Inflammatory macrophage (primary cell): ENCODE data around the gene CAVIN4.

Experiments used
- DNase-seq, 2 donors: peaks; one replicate each; pipeline ENCODE4 v3.0.0-alpha.2; 2020 to 2022
- total RNA-seq, 18 experiments: gene quantifications; one replicate each; lab custom pipeline; 2026; ENCODE audit warnings: mixed read lengths in 6 of 18, inconsistent platforms in 2 of 18; lab: John Stamatoyannopoulos, UW

CAVIN4 gene
- total RNA-seq = 0.09 to 2.2 (median 0.52) reads per million in 18 experiments

GRCh38 chr9:100577776-100578448, at the start of gene CAVIN4:
CAVIN4 (plus strand) TSS chr9:100578079; CDS start chr9:100578144, 65 bp downstream.
- DNase-seq = no peak

GRCh38 chr9:100534401-100534800, 43.5 kb upstream of the CAVIN4 start:
- no peak for DNase-seq

DNA sequence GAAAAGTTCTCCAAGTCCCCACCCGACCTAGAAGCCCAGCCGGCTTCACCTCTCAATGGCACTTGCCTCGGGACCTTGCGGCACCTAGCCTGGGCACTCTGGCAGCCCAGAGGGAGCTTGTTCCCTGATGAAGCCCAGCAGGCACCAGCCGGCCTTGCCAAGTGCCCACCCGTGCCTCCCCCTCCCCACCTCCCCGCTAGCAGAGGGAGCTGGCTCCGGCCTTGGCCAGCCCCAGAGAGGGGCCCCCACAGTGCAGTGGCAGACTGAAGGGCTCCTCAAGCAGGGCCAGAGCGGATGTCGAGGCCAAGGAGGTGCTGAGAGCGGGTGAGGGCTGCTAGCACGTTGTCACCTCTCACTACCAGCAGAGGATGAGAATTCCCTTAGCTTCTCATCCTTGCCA, 37.6 kb upstream of the CAVIN4 start:
- DNase-seq = no peak

DNA sequence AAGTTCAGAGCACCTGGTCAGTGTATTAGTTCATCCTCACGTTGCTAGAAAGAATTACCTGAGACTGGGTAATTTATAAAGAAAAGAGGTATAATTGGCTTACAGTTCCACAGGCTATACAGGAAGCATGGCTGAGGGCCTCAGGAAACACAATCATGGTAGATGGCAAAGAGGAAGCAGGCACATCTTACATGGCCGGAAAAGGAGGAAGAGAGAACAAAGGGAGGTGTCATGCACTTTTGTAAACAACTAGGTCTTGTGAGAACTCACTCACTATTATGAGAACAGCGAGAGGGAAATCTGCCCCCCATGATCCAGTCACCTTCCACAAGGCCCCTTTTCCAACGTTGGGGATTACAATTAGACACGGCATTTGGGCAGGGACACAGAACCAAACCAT, 28.8 kb upstream of the CAVIN4 start:
- DNase-seq = no peak

DNA sequence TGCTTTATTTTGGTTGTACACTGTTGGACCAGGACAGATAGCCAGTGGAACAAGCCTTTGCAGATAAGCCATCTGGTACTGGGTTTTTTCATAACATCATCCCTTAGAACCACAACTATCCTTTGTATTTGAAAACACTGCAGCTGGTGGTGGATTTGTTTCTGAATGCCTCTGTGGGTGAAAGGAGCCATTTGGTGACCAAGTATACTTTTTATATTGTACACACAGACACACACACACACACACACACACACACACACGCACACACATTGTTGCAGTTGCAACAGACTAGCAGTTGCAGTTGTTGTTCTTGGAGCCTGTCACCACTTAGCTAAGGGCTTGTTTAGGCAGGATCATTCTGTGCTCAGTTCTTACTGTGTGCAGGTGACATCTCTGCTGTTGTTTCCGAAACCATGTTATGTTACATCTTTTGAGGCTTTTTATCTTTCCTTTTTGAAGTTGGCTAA, 22.9 kb upstream of the CAVIN4 start:
- no peak for DNase-seq

DNA sequence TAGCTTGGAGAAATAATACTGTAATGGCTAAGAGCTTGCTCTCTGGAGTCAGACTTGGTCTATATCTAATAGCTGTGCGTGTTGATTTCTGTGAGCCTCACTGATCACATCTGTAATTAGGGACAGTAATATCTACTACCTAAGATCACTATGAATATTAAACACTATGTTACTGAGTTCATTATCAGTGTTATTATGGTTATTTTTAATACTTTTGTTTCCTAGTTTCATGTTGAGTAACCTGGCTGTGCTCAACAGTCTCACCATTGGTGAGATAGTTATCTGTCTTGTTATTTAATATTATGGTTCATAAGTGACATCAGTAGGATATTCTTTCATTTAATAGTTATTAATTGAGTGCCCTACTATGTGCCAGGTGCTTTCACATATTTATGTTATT, 22.4 kb upstream of the CAVIN4 start:
- DNase-seq = no peak

DNA sequence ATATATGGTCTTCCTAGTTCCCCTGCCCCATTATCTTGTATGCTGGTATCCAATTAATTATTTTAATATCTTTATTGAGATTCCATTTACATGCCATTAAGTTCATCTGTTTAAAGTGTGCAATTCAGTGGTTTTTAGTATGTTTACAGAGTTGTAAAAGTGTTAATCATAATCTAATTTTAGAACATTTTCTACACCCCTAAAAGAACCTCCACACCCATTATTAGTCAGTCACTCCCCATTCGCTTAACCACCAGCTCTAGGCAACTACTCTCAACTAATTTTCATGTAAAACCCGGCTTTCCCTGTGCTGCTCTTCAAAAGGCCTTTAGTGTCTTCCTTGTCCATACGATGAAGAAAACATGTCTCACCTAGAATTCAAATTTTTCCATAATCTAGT, 20.8 kb upstream of the CAVIN4 start:
- DNase-seq = no peak

DNA sequence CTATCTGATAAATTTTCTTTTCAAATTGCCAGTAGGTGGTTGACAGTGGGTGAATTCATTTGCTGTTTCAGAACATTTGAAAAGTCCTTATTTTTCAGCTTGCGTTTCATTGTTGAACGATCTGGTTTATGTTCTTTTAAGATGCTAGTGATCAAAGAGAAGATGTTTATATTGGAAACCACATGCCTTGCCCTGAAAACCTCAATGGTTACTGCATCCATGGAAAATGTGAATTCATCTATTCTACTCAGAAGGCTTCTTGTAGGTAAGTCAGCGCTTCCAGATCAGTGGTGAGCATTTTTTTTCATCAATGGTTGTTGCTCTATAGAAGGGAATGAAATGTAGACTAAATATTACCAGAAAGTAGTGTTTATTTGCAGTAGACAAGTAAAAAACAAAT, 16.6 kb upstream of the CAVIN4 start:
- DNase-seq = no peak

DNA sequence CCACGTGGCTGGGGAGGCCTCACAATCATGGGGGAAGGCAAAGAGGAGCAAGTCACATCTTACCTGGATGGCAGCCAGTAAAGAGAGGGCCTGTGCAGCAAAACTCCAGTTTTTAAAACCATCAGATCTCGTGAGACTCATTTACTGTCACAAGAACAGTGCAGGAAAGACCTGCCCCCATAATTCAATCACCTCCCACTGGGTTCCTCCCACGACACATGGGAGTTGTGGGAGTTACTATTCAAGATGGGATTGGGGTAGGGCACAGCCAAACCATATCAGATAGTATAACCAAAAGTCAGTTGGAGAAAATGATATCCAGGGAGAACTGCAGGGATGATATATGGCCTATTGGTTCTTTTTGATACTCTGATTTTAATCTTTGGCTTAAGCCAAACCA, 10.0 kb upstream of the CAVIN4 start:
- no peak for DNase-seq

DNA sequence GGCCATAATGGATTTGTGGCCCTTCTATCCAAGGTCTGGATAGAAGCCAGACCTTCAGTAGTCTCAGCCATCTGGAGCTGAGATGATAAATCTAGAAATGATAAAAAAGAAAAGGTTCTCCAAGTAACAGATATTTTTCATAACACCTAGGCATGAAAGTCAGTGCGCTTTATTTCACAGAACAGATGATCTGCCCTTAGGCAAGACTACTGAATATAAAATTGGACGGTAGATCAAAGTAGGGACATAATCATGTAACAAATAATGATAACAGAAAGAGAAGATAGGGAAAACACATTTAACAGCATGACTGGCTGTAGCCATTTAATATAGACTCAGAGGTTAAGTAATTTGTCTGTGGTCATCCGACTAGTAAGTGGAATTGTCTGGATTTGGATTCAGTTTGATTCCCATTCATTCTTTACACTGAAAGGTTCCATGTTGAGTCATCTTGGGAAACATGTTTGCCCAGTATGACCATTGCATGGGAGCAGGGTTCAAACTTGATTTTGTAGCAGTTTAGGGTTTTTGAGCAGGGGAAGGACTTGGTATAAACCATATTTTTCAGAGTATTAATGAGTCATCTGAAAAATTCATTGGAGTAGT, 4.1 kb upstream of the CAVIN4 start:
- no peak for DNase-seq

- DNase-seq = no peak
Observed at GRCh38 chr9:100575006-100575405, 2.9 kb upstream of the CAVIN4 start.

DNA sequence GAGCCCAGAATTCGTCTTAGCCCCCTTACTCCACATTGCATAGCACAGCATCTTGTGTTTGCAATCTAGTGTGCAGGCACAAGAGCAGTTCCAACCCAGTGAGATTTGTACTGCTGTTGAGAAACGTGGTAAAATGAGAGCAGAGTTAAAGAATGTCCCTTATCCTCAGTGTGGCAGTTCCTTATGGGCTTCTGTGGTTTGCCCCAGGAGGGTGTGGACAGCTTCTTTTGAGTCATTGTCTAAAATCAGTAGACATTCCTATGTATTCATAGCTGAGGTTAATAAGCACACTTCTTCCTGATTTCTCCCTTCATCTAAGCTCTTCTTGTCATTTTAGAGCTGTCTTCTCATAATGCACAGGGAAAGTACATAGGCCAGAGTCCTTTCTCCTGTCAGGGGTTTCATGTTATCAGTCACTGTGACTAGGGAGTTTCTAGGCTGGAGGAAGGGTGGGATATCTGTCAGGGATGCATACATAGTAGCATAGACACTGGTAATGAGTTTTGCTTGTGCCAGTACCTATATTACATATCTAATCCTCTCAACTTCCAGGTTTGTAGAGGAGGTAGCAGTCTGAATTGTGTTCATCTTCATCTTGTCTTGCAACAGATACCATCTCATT, 2.0 kb upstream of the CAVIN4 start:
- DNase-seq = no peak

- no peak for DNase-seq
Observed at GRCh38 chr9:100578610-100579009, 731 bp downstream of the CAVIN4 start.

DNA sequence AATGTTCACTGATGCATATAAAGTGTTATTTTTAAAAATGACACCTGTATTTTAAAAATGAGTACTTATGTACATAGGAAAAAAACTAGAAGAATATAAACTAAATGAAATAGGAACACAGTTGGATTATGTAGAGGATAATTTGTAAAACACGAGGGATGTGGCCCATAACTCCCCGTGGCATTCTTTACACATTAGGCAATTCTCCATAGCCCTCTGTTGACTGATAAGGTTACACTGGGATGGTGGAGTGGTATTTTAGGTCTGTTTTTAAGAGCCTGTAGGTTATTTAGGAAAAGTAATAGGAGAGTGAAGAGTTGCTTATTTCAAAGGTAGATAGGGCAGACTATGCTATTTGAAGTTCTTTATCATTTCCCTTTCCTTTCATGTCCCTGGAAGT, 1.8 kb downstream of the CAVIN4 start:
- DNase-seq = no peak

GRCh38 chr9:100580257-100580656, 2.4 kb downstream of the CAVIN4 start:
- DNase-seq = no peak

DNA sequence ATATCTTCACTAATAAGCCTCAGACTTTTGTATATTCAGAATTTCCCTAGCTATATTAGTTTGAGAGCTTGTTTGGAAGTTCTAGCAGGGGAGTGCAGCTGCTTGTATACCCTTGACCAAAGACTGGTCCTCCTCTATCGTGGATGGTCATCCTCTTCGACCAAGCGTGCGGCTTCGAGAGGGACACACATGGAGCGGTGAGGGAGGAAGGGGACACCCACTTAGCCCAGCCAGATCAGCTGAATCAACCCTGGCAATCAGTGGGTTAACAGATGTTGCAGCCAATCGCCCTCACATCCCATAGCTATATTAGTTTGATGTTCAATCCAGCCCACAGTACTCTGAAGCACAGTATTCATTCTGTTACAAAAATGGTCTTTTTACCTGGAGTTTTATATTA, 3.2 kb downstream of the CAVIN4 start:
- no peak for DNase-seq

DNA sequence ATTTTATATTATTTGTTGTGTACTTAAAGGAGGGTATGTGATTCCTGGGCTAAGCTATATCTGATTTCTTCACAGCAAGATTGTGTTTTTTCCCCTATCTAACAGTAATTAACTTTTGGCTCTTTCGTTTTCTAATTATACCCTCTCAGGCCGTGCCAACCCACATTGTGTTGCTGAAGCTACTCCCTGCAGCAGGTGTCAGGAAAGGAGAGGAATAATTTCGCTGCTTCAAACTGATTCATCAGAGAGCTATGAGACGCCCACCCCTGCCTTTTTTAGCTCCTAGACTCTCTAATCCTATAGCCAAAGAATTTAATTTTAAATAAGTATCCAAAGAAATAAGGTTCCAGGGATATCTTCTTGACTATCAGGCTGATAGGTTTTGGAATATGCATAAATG, 3.8 kb downstream of the CAVIN4 start:
- no peak for DNase-seq

GRCh38 chr9:100583014-100583802, 5.3 kb downstream of the CAVIN4 start:
- no peak for DNase-seq

- DNase-seq = no peak
Observed at GRCh38 chr9:100584951-100585350, 7.1 kb downstream of the CAVIN4 start.

DNA sequence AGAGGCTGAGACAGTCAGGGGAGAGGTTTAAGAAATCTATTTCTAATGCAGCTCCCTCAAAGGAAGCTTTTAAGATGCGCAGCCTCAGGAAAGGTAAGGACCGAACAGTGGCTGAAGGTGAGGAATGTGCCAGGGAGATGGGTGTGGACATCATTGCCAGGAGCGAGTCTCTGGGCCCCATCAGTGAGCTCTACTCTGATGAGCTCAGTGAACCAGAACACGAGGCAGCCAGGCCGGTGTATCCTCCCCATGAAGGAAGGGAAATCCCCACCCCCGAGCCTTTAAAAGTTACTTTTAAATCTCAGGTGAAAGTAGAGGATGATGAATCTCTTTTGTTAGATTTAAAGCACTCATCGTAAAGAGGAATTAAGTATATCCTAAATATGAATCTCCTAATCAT, 8.2 kb downstream of the CAVIN4 start:
- DNase-seq = no peak

DNA sequence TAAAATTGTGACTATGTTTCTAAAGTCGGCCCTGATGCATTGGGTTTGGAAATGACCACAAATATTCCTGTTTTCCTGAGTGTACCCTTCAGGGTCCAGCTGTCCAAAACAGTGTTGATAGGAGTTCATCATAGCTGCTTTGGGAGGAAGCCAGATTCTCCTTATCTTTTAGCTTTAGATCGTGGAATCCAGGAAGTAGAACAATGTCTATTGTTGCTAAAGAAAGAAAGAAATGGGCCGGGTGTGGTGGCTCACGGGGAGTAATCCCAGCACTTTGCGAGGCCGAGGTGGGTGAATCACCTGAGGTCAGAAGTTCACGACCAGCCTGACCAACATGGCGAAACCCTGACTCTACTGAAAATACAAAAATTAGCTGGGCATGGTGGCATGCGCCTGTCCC, 9.5 kb downstream of the CAVIN4 start:
- DNase-seq = no peak

DNA sequence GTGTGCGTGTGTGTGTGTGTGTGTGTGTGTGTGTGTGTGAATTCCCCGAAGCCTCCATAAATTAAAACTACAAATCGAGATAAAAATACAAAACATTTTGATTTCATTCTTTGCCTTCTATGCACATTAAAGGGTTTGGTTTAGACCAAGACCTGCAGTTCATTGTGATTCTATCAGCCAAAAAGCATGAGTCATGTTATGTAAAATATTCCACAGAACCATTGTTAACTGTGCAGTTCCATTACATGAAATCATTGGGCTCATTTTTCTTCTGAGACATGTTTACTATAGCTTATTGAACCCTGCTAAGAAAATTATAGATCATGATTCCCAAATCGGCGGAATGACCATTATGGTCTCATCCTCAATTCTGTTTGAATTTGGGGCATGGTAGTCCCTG, 11.7 kb downstream of the CAVIN4 start:
- no peak for DNase-seq

DNA sequence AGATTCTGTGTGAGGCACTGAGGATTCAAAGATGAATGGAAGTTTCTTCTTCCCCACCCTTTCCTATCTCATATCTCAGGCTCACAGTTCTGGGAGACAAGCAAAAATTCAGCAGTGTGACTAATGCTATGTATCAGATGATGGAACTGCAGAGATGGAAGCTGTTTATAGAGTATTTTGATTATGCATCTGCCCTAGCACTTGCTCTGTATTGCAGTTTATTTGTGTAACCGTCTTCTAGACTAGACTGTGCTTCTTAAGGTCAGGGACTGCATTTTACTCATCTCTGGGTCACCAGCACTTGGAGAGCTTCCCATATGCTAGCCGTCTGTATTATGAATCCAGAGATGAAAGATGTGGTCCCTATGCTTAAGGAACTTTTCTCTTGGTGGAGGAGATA, 12.6 kb downstream of the CAVIN4 start:
- no peak for DNase-seq
